ENCODE data around the gene PAX7.

GRCh38 chr1:18670121-18670867 lies 39.6 kb downstream of the PAX7 start:
- TF ChIP-seq POLR2A (IDR thresholded peaks at IDR 0.05) (no peak), CTCF (IDR thresholded peaks at IDR 0.05) (no peak)
